GM23248 (cell line): ENCODE data around the gene KLF1. TPM values are rescaled to one million over a fixed set of nuclear protein-coding genes. Genes with fewer than 3 reads are reported as not detected.

Experiments
- DNase-seq: peaks from one replicate; pipeline ENCODE4 v3.0.0-alpha.2; 2015
- H2AFZ ChIP-seq: fragments of 200-600 bp; sonication (generic); 2 replicates; pipeline ENCODE4 v1.6.1; 2016; ENCODE audit warnings: antibody characterized with exemption
- H3F3A ChIP-seq: fragments of 200-600 bp; sonication (generic); 2 replicates; pipeline ENCODE4 v1.6.1; 2016; ENCODE audit warnings: mild to moderate bottlenecking, antibody characterized with exemption, mixed run types; ENCODE audit not compliant: insufficient read depth
- H3K27ac ChIP-seq: fragments of 200-600 bp; sonication (generic); 2 replicates; pipeline ENCODE4 v1.5.1; 2016; ENCODE audit warnings: mild to moderate bottlenecking
- H3K27me3 ChIP-seq: fragments of 200-600 bp; sonication (generic); replicated peaks from 2 replicates; pipeline ENCODE4 v1.6.1; 2016; ENCODE audit warnings: mild to moderate bottlenecking; ENCODE audit not compliant: insufficient read depth
- H3K36me3 ChIP-seq: fragments of 200-600 bp; sonication (generic); 2 replicates; pipeline ENCODE4 v1.6.1; 2016; ENCODE audit warnings: low read depth, mild to moderate bottlenecking
- H3K4me1 ChIP-seq: fragments of 200-600 bp; sonication (generic); 2 replicates; pipeline ENCODE4 v1.6.1; 2016; ENCODE audit warnings: mild to moderate bottlenecking; ENCODE audit not compliant: insufficient read depth
- H3K4me2 ChIP-seq: fragments of 200-600 bp; sonication (generic); one replicate; pipeline ENCODE4 v1.6.1; 2016; ENCODE audit warnings: mild to moderate bottlenecking; ENCODE audit not compliant: unreplicated experiment
- H3K4me3 ChIP-seq: fragments of 200-600 bp; sonication (generic); 2 replicates; pipeline ENCODE4 v1.5.1; 2016; ENCODE audit warnings: mild to moderate bottlenecking
- H3K79me2 ChIP-seq: fragments of 200-600 bp; sonication (generic); 2 replicates; pipeline ENCODE4 v1.6.1; 2016; ENCODE audit warnings: mild to moderate bottlenecking; ENCODE audit not compliant: insufficient read depth
- H3K9ac ChIP-seq: fragments of 200-600 bp; sonication (generic); 2 replicates; pipeline ENCODE4 v1.6.1; 2016; ENCODE audit warnings: mild to moderate bottlenecking
- H3K9me2 ChIP-seq: fragments of 200-600 bp; sonication (generic); 2 replicates; pipeline ENCODE4 v1.6.1; 2016; ENCODE audit warnings: mixed run types, mild to moderate bottlenecking, moderate library complexity; ENCODE audit not compliant: insufficient read depth
- H3K9me3 ChIP-seq: fragments of 200-600 bp; sonication (generic); one replicate; pipeline ENCODE4 v1.6.1; 2017; ENCODE audit warnings: low read depth
- H4K20me1 ChIP-seq: fragments of 200-600 bp; sonication (generic); 2 replicates; pipeline ENCODE4 v1.6.0; 2016; ENCODE audit not compliant: insufficient read depth
- EZH2 ChIP-seq: fragments of 200-600 bp; sonication (generic); IDR thresholded peaks from 2 replicates; pipeline ENCODE4 v1.6.1; 2018; ENCODE audit warnings: antibody characterized with exemption, mild to moderate bottlenecking; ENCODE audit not compliant: insufficient read depth, poor library complexity, severe bottlenecking
- EZH2phosphoT487 ChIP-seq: fragments of 200-600 bp; sonication (generic); IDR thresholded peaks from 2 replicates; pipeline ENCODE4 v1.6.1; 2018; ENCODE audit warnings: antibody characterized with exemption, moderate library complexity, mild to moderate bottlenecking, low read depth; ENCODE audit not compliant: insufficient read depth
- WGBS, 2 experiments: methylation state at CpG; one replicate each; pipeline ENCODE4 v1.1.6; 2015 to 2017; ENCODE audit warnings: low lambda C conversion rate in 2 of 2, low coverage in 1 of 2; ENCODE audit errors: missing lambda C conversion rate in 2 of 2; 5-methylcytosine and 5-hydroxymethylcytosine counted together
- in situ Hi-C: fragments of 300-500 bp; cut with MboI; formaldehyde crosslinking; loops from 2 replicates; pipeline ENCODE4 v1.15.0; 2020
- polyA plus RNA-seq: library from polyadenylated mRNA; unstranded; fragments of >200 nt; fragmentation: Nextera tagmentation; extraction: Ambion mirVana; gene quantifications from 2 replicates; pipeline ENCODE4 v1.2.1, GENCODE V29; 2016
- total RNA-seq: library from RNA; depleted of rRNA; stranded (reverse); fragments of >200 nt; shearing (Covaris generic); gene quantifications from 2 replicates; pipeline ENCODE4 v1.2.3, GENCODE V29; 2014; rRNA removed

KLF1 gene
- total RNA-seq = 0.11 TPM in 1 of 2 replicates, not detected in the other
- not detected in 2 replicates for polyA plus RNA-seq

- TF ChIP-seq EZH2phosphoT487 (no peak), EZH2 (no peak)
These were observed at the start of gene KLF1 for GRCh38 chr19:12886969-12887747. Gene KLF1, minus strand, starts transcription at chr19:12887201. Its CDS starts 61 bp downstream, at chr19:12887140.

GRCh38 chr19:12936582-12936981 lies 49.6 kb upstream of the KLF1 start:
- in situ Hi-C loops = no loop called here
- no peak overlapping the region for H3K27ac ChIP-seq
- H3K9me2 ChIP-seq = no peaks in the 10 kb centered on the region
- WGBS, 2 experiments = 83 to 85% methylated on average over 7 of the region's 7 CpGs
- H4K20me1 ChIP-seq = peaks cover 6% of the 10 kb centered on the region; the same call in 1 of the 2 replicates
- peaks cover 50% of the 10 kb centered on the region for H3K79me2 ChIP-seq
- peaks cover 19% of the 10 kb centered on the region for H3K36me3 ChIP-seq
- H3K4me2 ChIP-seq = no peak overlapping the region
- no peak overlapping the region for H3K9ac ChIP-seq
- no peaks in the 10 kb centered on the region for H3K9me3 ChIP-seq
- H3K4me1 ChIP-seq = peaks cover 23% of the 10 kb centered on the region
- H3K4me3 ChIP-seq = no peak overlapping the region
- no peak overlapping the region for H2AFZ ChIP-seq
- no peak for DNase-seq
- TF ChIP-seq EZH2 (no peak), EZH2phosphoT487 (no peak)
- peaks cover 24% of the 10 kb centered on the region for H3F3A ChIP-seq
- H3K27me3 ChIP-seq = no peaks in the 10 kb centered on the region

More at GRCh38 chr19:12886969-12887747, at the start of gene KLF1:
- no peaks in the 10 kb centered on the region for H3K9me3 ChIP-seq
- peaks cover 3% of the 10 kb centered on the region; the same call in 1 of the 2 replicates for H3K4me1 ChIP-seq
- no peak within 1 kb of the TSS for H3K4me2 ChIP-seq
- no peak within 1 kb of the TSS for H3K9ac ChIP-seq
- in situ Hi-C loops = no loop called here
- no peak within 1 kb of the TSS for H3K4me3 ChIP-seq
- WGBS, 2 experiments = 60 to 65% methylated on average over 17 of the region's 17 CpGs
- H3K36me3 ChIP-seq = no peaks in the 10 kb centered on the region
- no peaks in the 10 kb centered on the region; the same call in 1 of the 2 replicates for H3K27me3 ChIP-seq
- peaks cover 9% of the 10 kb centered on the region; the same call in 1 of the 2 replicates for H3K79me2 ChIP-seq
- H2AFZ ChIP-seq = peak within 1 kb of the TSS; percentile 77; the same call in 1 of the 2 replicates
- H3K9me2 ChIP-seq = no peaks in the 10 kb centered on the region
- H3F3A ChIP-seq = no peaks in the 10 kb centered on the region
- no peaks in the 10 kb centered on the region for H4K20me1 ChIP-seq
- DNase-seq = no peak
- no peak within 1 kb of the TSS for H3K27ac ChIP-seq

- no peak overlapping the region for H3K9ac ChIP-seq
- in situ Hi-C loops = no loop called here
- H3K4me3 ChIP-seq = no peak overlapping the region
- peaks cover 12% of the 10 kb centered on the region for H3K4me1 ChIP-seq
- H3K27ac ChIP-seq = no peak overlapping the region
- peaks cover 12% of the 10 kb centered on the region for H3F3A ChIP-seq
- no peaks in the 10 kb centered on the region for H3K9me2 ChIP-seq
- H3K79me2 ChIP-seq = peaks cover 49% of the 10 kb centered on the region
- no peak overlapping the region for H3K4me2 ChIP-seq
- TF ChIP-seq EZH2 = no peak
- no peak for TF ChIP-seq EZH2phosphoT487
- 89 to 92% methylated on average over 10 of the region's 10 CpGs for WGBS, 2 experiments
- no peaks in the 10 kb centered on the region for H3K9me3 ChIP-seq
- peaks cover 5% of the 10 kb centered on the region; the same call in 1 of the 2 replicates for H3K36me3 ChIP-seq
- DNase-seq = no peak
- H2AFZ ChIP-seq = no peak overlapping the region
- no peaks in the 10 kb centered on the region for H3K27me3 ChIP-seq
- H4K20me1 ChIP-seq = peaks cover 6% of the 10 kb centered on the region; the same call in 1 of the 2 replicates
These were observed 48.1 kb upstream of the KLF1 start for GRCh38 chr19:12935071-12935470.

GRCh38 chr19:12933287-12934072 lies 46.5 kb upstream of the KLF1 start, which contains the start of gene FARSA:
Gene FARSA, minus strand, starts transcription at chr19:12933711. Its CDS starts 15 bp downstream, at chr19:12933696.
- 7% methylated on average over 47 to 51 of the region's 51 CpGs for WGBS, 2 experiments
- DNase-seq = peak; percentile 97

More at GRCh38 chr19:12933287-12934072, 46.5 kb upstream of the KLF1 start, which contains the start of gene FARSA:
- peak within 1 kb of the TSS; percentile 99 for H2AFZ ChIP-seq
- H3K27ac ChIP-seq = peak within 1 kb of the TSS; percentile 64
- no peaks in the 10 kb centered on the region; the same call in 1 of the 2 replicates for H3K36me3 ChIP-seq
- H3F3A ChIP-seq = no peaks in the 10 kb centered on the region
- peaks cover 6% of the 10 kb centered on the region; the same call in 1 of the 2 replicates for H3K4me1 ChIP-seq
- H3K4me2 ChIP-seq = peak within 1 kb of the TSS; percentile 97
- peak within 1 kb of the TSS; percentile 81 for H3K4me3 ChIP-seq
- no peaks in the 10 kb centered on the region for H3K9me3 ChIP-seq
- H3K79me2 ChIP-seq = peaks cover 41% of the 10 kb centered on the region
- in situ Hi-C loops = no loop called here
- H3K27me3 ChIP-seq = no peaks in the 10 kb centered on the region
- H3K9me2 ChIP-seq = no peaks in the 10 kb centered on the region
- no peak for TF ChIP-seq EZH2
- no peak for TF ChIP-seq EZH2phosphoT487
- peak within 1 kb of the TSS; percentile 90 for H3K9ac ChIP-seq
- H4K20me1 ChIP-seq = no peaks in the 10 kb centered on the region; the same call in 1 of the 2 replicates
